Stimulated activated CD8-positive, alpha-beta memory T cell treated with anti-CD3 and anti-CD28 coated beads, Interleukin-2, amount 100 ng/mL, for 1 hour (primary cell): ENCODE results near the gene SFTPA2.
A peak's percentile ranks its signal among the peaks of the same experiment; 100 is the strongest.
"Not testable (repeated sequence)": the region's sequence is repeated elsewhere in the genome, so short reads cannot be mapped to it uniquely, and the experiment has no call there.

ENCODE experiments used
- DNase-seq, 2 donors: peaks; one replicate each; pipeline ENCODE4 v3.0.0-alpha.2; 2020; ENCODE audit warnings: low read depth in 2 of 2

The SFTPA2 gene

GRCh38 chr10:79560160-79560709 lies at the start of gene SFTPA2:
Gene SFTPA2 (minus strand): TSS chr10:79560407. CDS start chr10:79559483, 924 bp downstream.
- no peak for DNase-seq

GRCh38 chr10:79608505-79609375 lies 48.5 kb upstream of the SFTPA2 start:
- DNase-seq: no peak

GRCh38 chr10:79605308-79605707 lies 45.1 kb upstream of the SFTPA2 start:
- no peak for DNase-seq

- no peak for DNase-seq
Observed at GRCh38 chr10:79604294-79604693, 44.1 kb upstream of the SFTPA2 start.

GRCh38 chr10:79602953-79603352 lies 42.7 kb upstream of the SFTPA2 start:
- no peak for DNase-seq

GRCh38 chr10:79601939-79602338 lies 41.7 kb upstream of the SFTPA2 start:
- DNase-seq: no peak

- DNase-seq: not testable (repeated sequence)
Observed at GRCh38 chr10:79599644-79600043, 39.4 kb upstream of the SFTPA2 start.

GRCh38 chr10:79595510-79595909 lies 35.3 kb upstream of the SFTPA2 start:
- DNase-seq: no peak

GRCh38 chr10:79594565-79594964 lies 34.4 kb upstream of the SFTPA2 start:
- not testable (repeated sequence) for DNase-seq

GRCh38 chr10:79593377-79593776 lies 33.2 kb upstream of the SFTPA2 start:
- DNase-seq: no peak

- DNase-seq: no peak
Observed at GRCh38 chr10:79588800-79589199, 28.6 kb upstream of the SFTPA2 start.

- no peak for DNase-seq
Observed at GRCh38 chr10:79586933-79587332, 26.7 kb upstream of the SFTPA2 start.

GRCh38 chr10:79585870-79586527 lies 25.8 kb upstream of the SFTPA2 start:
- DNase-seq: no peak

GRCh38 chr10:79583488-79584024 lies 23.3 kb upstream of the SFTPA2 start:
- no peak for DNase-seq

GRCh38 chr10:79582954-79583353 lies 22.7 kb upstream of the SFTPA2 start:
- DNase-seq: not testable (repeated sequence)

GRCh38 chr10:79582096-79582495 lies 21.9 kb upstream of the SFTPA2 start:
- no peak for DNase-seq

- no peak for DNase-seq
Observed at GRCh38 chr10:79581044-79581443, 20.8 kb upstream of the SFTPA2 start.

- no peak for DNase-seq
Observed at GRCh38 chr10:79579361-79579760, 19.2 kb upstream of the SFTPA2 start.

GRCh38 chr10:79570624-79571023 lies 10.4 kb upstream of the SFTPA2 start:
- DNase-seq: not testable (repeated sequence)

- no peak for DNase-seq
Observed at GRCh38 chr10:79563426-79563825, 3.2 kb upstream of the SFTPA2 start.

GRCh38 chr10:79562135-79562756 lies 2.0 kb upstream of the SFTPA2 start:
- DNase-seq: peak; percentile 20 to 27

- no peak for DNase-seq
Observed at GRCh38 chr10:79561257-79561656, 1.1 kb upstream of the SFTPA2 start.
